ENCODE measurements around the gene MRPS27. TPM values are rescaled to one million over a fixed set of nuclear protein-coding genes. Genes with fewer than 3 reads are reported as not detected.
A peak's percentile ranks its signal among the peaks of the same experiment; 100 is the strongest.
"Not testable (repeated sequence)": the region's sequence is repeated elsewhere in the genome, so short reads cannot be mapped to it uniquely, and the experiment has no call there.

The MRPS27 gene

GRCh38 chr5:72171181-72171580 is 148.9 kb downstream of the MRPS27 start:
- H3K4ac ChIP-seq (ENCODE audit: low read depth, low read length); H3K79me2 ChIP-seq (ENCODE audit: control insufficient read depth, insufficient read depth, low read length); DNase-seq; H2BK120ac ChIP-seq (ENCODE audit: low read depth, low read length); H4K8ac ChIP-seq (ENCODE audit: low read depth, low read length); H3K4me3 ChIP-seq (ENCODE audit: low read length); H3K56ac ChIP-seq (ENCODE audit: low read length); H3K79me1 ChIP-seq (ENCODE audit: low read length); H3K27ac ChIP-seq (ENCODE audit: low read depth, low read length); H3K18ac ChIP-seq (ENCODE audit: low read length); H3K27me3 ChIP-seq (ENCODE audit: insufficient read depth, low read length, poor library complexity); H3K9ac ChIP-seq (ENCODE audit: low read length); H2BK15ac ChIP-seq (replicated peaks; ENCODE audit: low read depth); H4K5ac ChIP-seq (ENCODE audit: low read length); H3K4me1 ChIP-seq (ENCODE audit: control insufficient read depth, low read depth, low read length); H2AK5ac ChIP-seq (ENCODE audit: low read length); H3K4me2 ChIP-seq (ENCODE audit: low read length); H3K36me3 ChIP-seq (ENCODE audit: control insufficient read depth, insufficient read depth, low read length); H3K23ac ChIP-seq (ENCODE audit: low read length); H2BK5ac ChIP-seq (ENCODE audit: low read length): not testable (repeated sequence)
- no CpG with 5 or more reads among the region's 3 CpGs for WGBS (ENCODE audit: extremely low coverage, insufficient coverage, low lambda C conversion rate)

GRCh38 chr5:72170101-72170500 is 149.9 kb downstream of the MRPS27 start:
- Histone ChIP-seq H3K4me3 (ENCODE audit: low read length) (no peak overlapping the region), H3K23ac (ENCODE audit: low read length) (no peak overlapping the region), H3K79me1 (ENCODE audit: low read length) (peaks cover 11% of the 10 kb centered on the region), H3K36me3 (ENCODE audit: control insufficient read depth, insufficient read depth, low read length) (no peaks in the 10 kb centered on the region), H4K5ac (ENCODE audit: low read length) (no peak overlapping the region), H2BK120ac (ENCODE audit: low read depth, low read length) (no peak overlapping the region), H4K8ac (ENCODE audit: low read depth, low read length) (no peak overlapping the region), H3K9ac (ENCODE audit: low read length) (no peak overlapping the region), H3K27ac (ENCODE audit: low read depth, low read length) (no peak overlapping the region), H3K27me3 (ENCODE audit: insufficient read depth, low read length, poor library complexity) (no peaks in the 10 kb centered on the region), H3K4me2 (ENCODE audit: low read length) (no peak overlapping the region), H3K79me2 (ENCODE audit: control insufficient read depth, insufficient read depth, low read length) (peaks cover 2% of the 10 kb centered on the region), H2AK5ac (ENCODE audit: low read length) (no peak overlapping the region), H3K18ac (ENCODE audit: low read length) (no peak overlapping the region), H3K56ac (ENCODE audit: low read length) (no peak overlapping the region), H2BK15ac (replicated peaks; ENCODE audit: low read depth) (no peak overlapping the region), H3K4me1 (ENCODE audit: control insufficient read depth, low read depth, low read length) (peaks cover 12% of the 10 kb centered on the region), H3K4ac (ENCODE audit: low read depth, low read length) (no peak overlapping the region), H2BK5ac (ENCODE audit: low read length) (no peak overlapping the region)
- DNase-seq = no peak
- no CpG with 5 or more reads among the region's 2 CpGs for WGBS (ENCODE audit: extremely low coverage, insufficient coverage, low lambda C conversion rate)

Small RNAs within 50 kb of the gene (small RNA-seq; reads per million reads assigned to genes)
- gene MIR4803 (ENCODE audit: insufficient read depth) (1.8 reads per million, percentile 8 among the genes with 10 or more reads in this experiment), gene RN7SL153P (ENCODE audit: insufficient read depth) (not detected)
